Activated naive CD4-positive, alpha-beta T cell treated with anti-CD3 and anti-CD28 coated beads, Interleukin-2, amount 50 U/mL, for 72 hours (primary cell): ENCODE data around the gene FAXDC2. TPM values are rescaled to one million over a fixed set of nuclear protein-coding genes. Genes with fewer than 3 reads are reported as not detected.

Experiments used
- ATAC-seq, 2 donors: fragments of 150-1000 bp; cut with Tn5 transposase; 2 replicates each; pipeline ENCODE4 v1.10.0; 2021; ENCODE audit warnings: mild to moderate bottlenecking in 2 of 2, moderate library complexity in 2 of 2
- DNase-seq, 2 donors: peaks; one replicate each; pipeline ENCODE4 v3.0.0; 2021 to 2022; ENCODE audit warnings: low spot score in 2 of 2
- H3K27ac Mint-ChIP-seq, 2 donors: one replicate each; pipeline ENCODE4 v1.8.0; 2022; ENCODE audit warnings: mild to moderate bottlenecking in 2 of 2, mixed read lengths in 2 of 2
- H3K36me3 Mint-ChIP-seq, 2 donors: one replicate each; pipeline ENCODE4 v1.8.0; 2022; ENCODE audit warnings: mixed read lengths in 2 of 2
- H3K9me3 Mint-ChIP-seq, 2 donors: one replicate each; pipeline ENCODE4 v1.8.0; 2022; ENCODE audit warnings: mixed read lengths in 2 of 2
- total RNA-seq, 2 donors: library from RNA; stranded (reverse); gene quantifications; one replicate each; pipeline ENCODE4 v1.2.3, GENCODE V29; 2022

Gene FAXDC2
- total RNA-seq, 2 donors from 2014 or later = 0.57 TPM; not detected in 1

- DNase-seq = no peak
- Mint-ChIP-seq H3K36me3 (peaks cover 3 to 31% of the 10 kb centered on the region in 2 donors), H3K9me3 (no peaks in the 10 kb centered on the region), H3K27ac (no peak overlapping the region)
- ATAC-seq = no peak
Observed at GRCh38 chr5:154794525-154795234, 55.7 kb downstream of the FAXDC2 start.

- DNase-seq (no peak), ATAC-seq (no peak)
- H3K27ac Mint-ChIP-seq = peak overlapping the region in 1 of 2 donors; percentile 56
- no peaks in the 10 kb centered on the region for H3K9me3 Mint-ChIP-seq
- peaks cover 0 to 29% of the 10 kb centered on the region in 2 donors for H3K36me3 Mint-ChIP-seq
Observed at GRCh38 chr5:154793599-154794524, 56.5 kb downstream of the FAXDC2 start.

- Mint-ChIP-seq H3K36me3 (peaks cover 0 to 31% of the 10 kb centered on the region in 2 donors), H3K9me3 (no peaks in the 10 kb centered on the region), H3K27ac (peak overlapping the region in 1 of 2 donors; percentile 95)
- ATAC-seq = no peak
- no peak for DNase-seq
Observed at GRCh38 chr5:154791535-154791934, 58.9 kb downstream of the FAXDC2 start.

GRCh38 chr5:154788212-154788611, 62.2 kb downstream of the FAXDC2 start:
- no peak for ATAC-seq

GRCh38 chr5:154786414-154786813, 64.0 kb downstream of the FAXDC2 start:
- no peak for ATAC-seq
- peaks cover 0 to 21% of the 10 kb centered on the region in 2 donors for H3K36me3 Mint-ChIP-seq
- H3K9me3 Mint-ChIP-seq = no peaks in the 10 kb centered on the region
- DNase-seq = no peak
- H3K27ac Mint-ChIP-seq = peak overlapping the region; percentile 69 to 79

More at GRCh38 chr5:154788212-154788611, 62.2 kb downstream of the FAXDC2 start:
- Mint-ChIP-seq H3K9me3 (no peaks in the 10 kb centered on the region), H3K27ac (peak overlapping the region; percentile 79 to 96), H3K36me3 (peaks cover 0 to 27% of the 10 kb centered on the region in 2 donors)
- DNase-seq = no peak

GRCh38 chr5:154784856-154785255, 65.5 kb downstream of the FAXDC2 start:
- Mint-ChIP-seq H3K9me3 (no peaks in the 10 kb centered on the region), H3K27ac (peak overlapping the region; percentile 75 to 85), H3K36me3 (peaks cover 0 to 13% of the 10 kb centered on the region in 2 donors)
- no peak for DNase-seq
- peak in 1 of 2 donors; percentile 23 for ATAC-seq

GRCh38 chr5:154783774-154784460, 66.5 kb downstream of the FAXDC2 start:
- H3K27ac Mint-ChIP-seq = peak overlapping the region; percentile 75 to 82
- H3K36me3 Mint-ChIP-seq = peaks cover 0 to 13% of the 10 kb centered on the region in 2 donors
- no peaks in the 10 kb centered on the region for H3K9me3 Mint-ChIP-seq
- ATAC-seq = peak; percentile 34 to 55
- no peak for DNase-seq

- DNase-seq (no peak), ATAC-seq (no peak)
- Mint-ChIP-seq H3K36me3 (peaks cover 0 to 7% of the 10 kb centered on the region in 2 donors), H3K9me3 (no peaks in the 10 kb centered on the region), H3K27ac (peak overlapping the region; percentile 57 to 82)
Observed at GRCh38 chr5:154782812-154783592, 67.4 kb downstream of the FAXDC2 start.

- peak overlapping the region in 1 of 2 donors; percentile 57 for H3K27ac Mint-ChIP-seq
- no peaks in the 10 kb centered on the region for H3K9me3 Mint-ChIP-seq
- ATAC-seq (peak in 1 of 2 donors; percentile 13), DNase-seq (no peak)
- peaks cover 0 to 6% of the 10 kb centered on the region in 2 donors for H3K36me3 Mint-ChIP-seq
Observed at GRCh38 chr5:154782326-154782725, 68.1 kb downstream of the FAXDC2 start.

GRCh38 chr5:154780128-154780527, 70.3 kb downstream of the FAXDC2 start:
- Mint-ChIP-seq H3K36me3 (peaks cover 0 to 4% of the 10 kb centered on the region in 2 donors), H3K27ac (peak overlapping the region; percentile 75), H3K9me3 (no peaks in the 10 kb centered on the region)
- DNase-seq (no peak), ATAC-seq (peak in 1 of 2 donors; percentile 28)

GRCh38 chr5:154779105-154779504, 71.3 kb downstream of the FAXDC2 start:
- no peak for DNase-seq
- Mint-ChIP-seq H3K9me3 (no peaks in the 10 kb centered on the region), H3K36me3 (peaks cover 0 to 7% of the 10 kb centered on the region in 2 donors), H3K27ac (no peak overlapping the region)
- peak in 1 of 2 donors; percentile 50 for ATAC-seq

GRCh38 chr5:154778534-154778933, 71.9 kb downstream of the FAXDC2 start:
- ATAC-seq (no peak), DNase-seq (no peak)
- Mint-ChIP-seq H3K36me3 (peaks cover 0 to 7% of the 10 kb centered on the region in 2 donors), H3K9me3 (no peaks in the 10 kb centered on the region), H3K27ac (no peak overlapping the region)

GRCh38 chr5:154776167-154776566, 74.2 kb downstream of the FAXDC2 start:
- peak overlapping the region in 1 of 2 donors; percentile 85 for H3K27ac Mint-ChIP-seq
- ATAC-seq (peak in 1 of 2 donors; percentile 50), DNase-seq (no peak)
- H3K36me3 Mint-ChIP-seq = peaks cover 0 to 7% of the 10 kb centered on the region in 2 donors
- H3K9me3 Mint-ChIP-seq = no peaks in the 10 kb centered on the region

GRCh38 chr5:154773326-154773725, 77.1 kb downstream of the FAXDC2 start:
- H3K36me3 Mint-ChIP-seq = peaks cover 0 to 7% of the 10 kb centered on the region in 2 donors
- no peak overlapping the region for H3K27ac Mint-ChIP-seq
- ATAC-seq = no peak
- H3K9me3 Mint-ChIP-seq = no peaks in the 10 kb centered on the region
- no peak for DNase-seq

- ATAC-seq (no peak), DNase-seq (no peak)
- peaks cover 0 to 7% of the 10 kb centered on the region in 2 donors for H3K36me3 Mint-ChIP-seq
- H3K27ac Mint-ChIP-seq = peak overlapping the region in 1 of 2 donors; percentile 84
- no peaks in the 10 kb centered on the region for H3K9me3 Mint-ChIP-seq
Observed at GRCh38 chr5:154771383-154771901, 79.0 kb downstream of the FAXDC2 start.
